ENCODE data around the gene PLD1.

Gene PLD1

GRCh38 chr3:171561596-171562323 lies 248.5 kb downstream of the PLD1 start:
- no peak for DNase-seq (ENCODE audit: low read depth)

GRCh38 chr3:171559586-171559985 lies 250.7 kb downstream of the PLD1 start:
- no peak for DNase-seq (ENCODE audit: low read depth)

GRCh38 chr3:171558188-171558696 lies 252.0 kb downstream of the PLD1 start:
- DNase-seq (ENCODE audit: low read depth): no peak

GRCh38 chr3:171557173-171557572 lies 253.1 kb downstream of the PLD1 start:
- DNase-seq (ENCODE audit: low read depth): no peak

GRCh38 chr3:171556574-171557145 lies 253.6 kb downstream of the PLD1 start:
- DNase-seq (ENCODE audit: low read depth): no peak

- no peak for DNase-seq (ENCODE audit: low read depth)
Measured at GRCh38 chr3:171556148-171556547, 254.1 kb downstream of the PLD1 start.

DNA sequence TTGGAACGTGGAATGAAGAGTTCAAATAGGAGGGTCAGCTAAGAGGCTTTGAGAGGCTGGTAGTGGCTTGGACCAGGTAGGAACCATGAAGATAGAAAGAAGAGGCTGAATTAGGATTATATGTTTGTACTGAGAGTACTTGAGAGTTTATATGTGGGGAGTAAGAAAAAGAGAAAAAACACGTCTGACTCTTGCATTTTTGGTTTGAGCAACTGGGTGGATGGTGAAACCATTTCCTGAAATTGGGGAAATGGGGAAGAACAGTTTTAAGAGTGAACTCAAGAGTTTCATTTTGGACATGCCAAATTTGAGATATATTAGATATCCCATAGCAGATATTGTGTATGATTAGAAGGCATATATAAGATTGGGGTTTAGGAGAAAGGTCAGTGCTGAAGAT lies 257.2 kb downstream of the PLD1 start:
- no peak for DNase-seq (ENCODE audit: low read depth)

DNA sequence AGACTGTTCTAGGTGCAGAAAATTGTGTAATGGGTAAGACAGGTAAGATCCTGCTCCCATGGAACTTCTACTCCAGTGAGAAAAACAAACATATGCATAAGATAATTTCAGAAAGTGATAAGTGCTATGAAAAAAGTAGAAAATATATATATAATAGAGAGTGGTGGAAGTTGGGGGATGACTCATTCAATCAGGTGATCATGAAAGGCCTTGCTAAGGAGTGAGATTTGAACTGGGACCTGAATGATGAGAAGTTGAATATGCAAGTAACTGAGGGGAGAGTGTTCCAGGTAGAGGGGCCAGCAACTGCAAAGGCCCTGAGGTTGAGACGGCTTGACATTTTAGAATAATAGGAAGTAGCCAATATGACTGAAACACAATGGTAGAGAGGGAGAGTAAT lies 257.8 kb downstream of the PLD1 start:
- no peak for DNase-seq (ENCODE audit: low read depth)

- no peak for DNase-seq (ENCODE audit: low read depth)
Measured at GRCh38 chr3:171551296-171551695, 259.0 kb downstream of the PLD1 start.

All from non-pigmented ciliary epithelial cell (primary cell).